CD8-positive, alpha-beta memory T cell (primary cell): Measurements from ENCODE around the gene CD14. TPM values are rescaled to one million over a fixed set of nuclear protein-coding genes. Genes with fewer than 3 reads are reported as not detected.

ENCODE experiments used
- CTCF ChIA-PET: fragments of 350-600 bp; sonication (Branson Sonifier 250); formaldehyde crosslinking; loops from one replicate; lab custom pipeline; 2021; ENCODE audit warnings: antibody characterized with exemption; lab: Charles Lee
- POLR2A ChIA-PET: fragments of 350-600 bp; sonication (Branson Sonifier 250); formaldehyde crosslinking; loops from one replicate; lab custom pipeline; 2021; ENCODE audit warnings: antibody characterized with exemption; lab: Charles Lee
- DNase-seq, 5 donors: peaks; one replicate each; pipeline versions ENCODE4 v3.0.0 to v3.0.0-alpha.2; 2020 to 2022; ENCODE audit warnings: mixed read lengths in 1 of 5
- H3K27ac ChIP-seq: one replicate; pipeline ENCODE4 v1.7.0; 2013; ENCODE audit warnings: low read depth, mild to moderate bottlenecking, low read length, moderate library complexity
- H3K27me3 ChIP-seq: 2 replicates; pipeline ENCODE4 v1.7.0; 2013; ENCODE audit warnings: low read length, mild to moderate bottlenecking; ENCODE audit not compliant: insufficient read depth, poor library complexity, severe bottlenecking
- H3K36me3 ChIP-seq: 2 replicates; pipeline ENCODE4 v1.7.0; 2013; ENCODE audit warnings: mild to moderate bottlenecking, low read length, moderate library complexity; ENCODE audit not compliant: insufficient read depth
- H3K4me1 ChIP-seq: 2 replicates; pipeline ENCODE4 v1.7.0; 2013; ENCODE audit warnings: mild to moderate bottlenecking, low read length, moderate library complexity; ENCODE audit not compliant: insufficient read depth
- H3K4me3 ChIP-seq: 2 replicates; pipeline ENCODE4 v1.7.0; 2013; ENCODE audit warnings: mild to moderate bottlenecking, low read length
- H3K9me3 ChIP-seq: 2 replicates; pipeline ENCODE4 v1.7.0; 2013; ENCODE audit warnings: mild to moderate bottlenecking, low read length
- H3K27ac Mint-ChIP-seq, 8 donors: one replicate each; pipeline ENCODE4 v1.8.0; 2020 to 2021; ENCODE audit warnings: mixed read lengths in 8 of 8, mild to moderate bottlenecking in 6 of 8, inconsistent platforms in 3 of 8, moderate library complexity in 3 of 8
- H3K27me3 Mint-ChIP-seq, 2 donors: one replicate each; pipeline ENCODE4 v1.8.0; 2020 to 2021; ENCODE audit warnings: mixed read lengths in 2 of 2, mild to moderate bottlenecking in 1 of 2, moderate library complexity in 1 of 2
- H3K36me3 Mint-ChIP-seq, 3 donors: one replicate each; pipeline ENCODE4 v1.8.0; 2020 to 2021; ENCODE audit warnings: mixed read lengths in 3 of 3, inconsistent platforms in 1 of 3, mild to moderate bottlenecking in 1 of 3
- H3K4me1 Mint-ChIP-seq, 3 donors: one replicate each; pipeline ENCODE4 v1.8.0; 2020 to 2021; ENCODE audit warnings: mixed read lengths in 3 of 3, inconsistent platforms in 1 of 3, mild to moderate bottlenecking in 1 of 3
- H3K4me3 Mint-ChIP-seq, 7 donors: one replicate each; pipeline ENCODE4 v1.8.0; 2020 to 2021; ENCODE audit warnings: mixed read lengths in 7 of 7, mild to moderate bottlenecking in 6 of 7, moderate library complexity in 4 of 7, inconsistent platforms in 2 of 7
- H3K9me3 Mint-ChIP-seq, 5 donors: one replicate each; pipeline ENCODE4 v1.8.0; 2020 to 2022; ENCODE audit warnings: mixed read lengths in 5 of 5, mild to moderate bottlenecking in 3 of 5, moderate library complexity in 2 of 5, inconsistent platforms in 1 of 5
- polyA plus RNA-seq: library from polyadenylated mRNA; unstranded; fragments of 300-500 nt; fragmentation: Illumina TruSeq; gene quantifications from one replicate; pipeline ENCODE4 v1.2.3, GENCODE V29; 2021
- total RNA-seq, 2 experiments: library from RNA; stranded (reverse); gene quantifications; one replicate each; pipeline ENCODE4 v1.2.3, GENCODE V29; 2021

CD14 gene
- total RNA-seq (1 to 10 TPM; 3.1 to 3.3 TPM), polyA plus RNA-seq (0.43 TPM)

DNA sequence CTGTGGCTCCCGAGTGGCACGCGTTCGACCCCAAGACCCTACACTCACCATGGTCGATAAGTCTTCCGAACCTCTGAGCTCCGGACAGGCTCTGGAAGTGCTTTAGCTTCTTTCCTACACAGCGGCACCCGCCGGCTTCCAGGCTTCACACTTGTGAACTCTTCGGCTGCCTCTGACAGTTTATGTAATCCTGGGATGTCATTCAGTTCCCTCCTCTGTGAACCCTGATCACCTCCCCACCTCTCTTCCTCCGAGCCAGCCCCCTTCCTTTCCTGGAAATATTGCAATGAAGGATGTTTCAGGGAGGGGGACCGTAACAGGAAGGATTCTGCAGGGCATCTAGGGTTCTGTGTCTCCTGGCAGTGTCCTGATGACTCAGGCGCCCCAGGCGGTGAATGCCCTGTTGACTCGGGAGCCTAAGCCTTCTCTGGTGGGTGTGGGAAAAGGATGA lies at the start of gene CD14:
CD14 (minus strand) TSS at position 155 of the 451 bp plus-strand sequence; CDS start at position 51, 104 bp downstream.
- H3K27ac Mint-ChIP-seq: peak within 1 kb of the TSS; percentile 33 to 91 (median 88)
- Histone ChIP-seq H3K4me3 (peak within 1 kb of the TSS; percentile 74), H3K27ac (no peak within 1 kb of the TSS), H3K36me3 (no peaks in the 10 kb centered on the region), H3K27me3 (no peaks in the 10 kb centered on the region), H3K9me3 (no peaks in the 10 kb centered on the region), H3K4me1 (peaks cover 6% of the 10 kb centered on the region)
- H3K27me3 Mint-ChIP-seq: peaks cover 5 to 9% of the 10 kb centered on the region in 2 donors
- H3K4me1 Mint-ChIP-seq: peaks cover 15 to 25% (median 25%) of the 10 kb centered on the region in 3 donors
- peaks cover 0 to 2% (median 0%) of the 10 kb centered on the region in 3 donors for H3K36me3 Mint-ChIP-seq
- peak in 1 of 5 donors; percentile 11 for DNase-seq
- ChIA-PET CTCF (interaction anchor here (0.6 to 4.8 kb wide), 6 partner anchors 14 to 1081 kb away, joined by 3 to 21 read pairs (median 5); partner anchors contain the start of genes EIF4EBP3, IK and NDUFA2), POLR2A (interaction anchor here (1.2 to 2.3 kb wide), 4 partner anchors 14 to 232 kb away, joined by 3 to 12 read pairs (median 4); partner anchors contain the start of genes ANKHD1, EIF4EBP3, IK and NDUFA2)
- H3K4me3 Mint-ChIP-seq: peak within 1 kb of the TSS; percentile 85 to 97 (median 91)
- peaks cover 0 to 4% (median 0%) of the 10 kb centered on the region in 5 donors for H3K9me3 Mint-ChIP-seq

DNA sequence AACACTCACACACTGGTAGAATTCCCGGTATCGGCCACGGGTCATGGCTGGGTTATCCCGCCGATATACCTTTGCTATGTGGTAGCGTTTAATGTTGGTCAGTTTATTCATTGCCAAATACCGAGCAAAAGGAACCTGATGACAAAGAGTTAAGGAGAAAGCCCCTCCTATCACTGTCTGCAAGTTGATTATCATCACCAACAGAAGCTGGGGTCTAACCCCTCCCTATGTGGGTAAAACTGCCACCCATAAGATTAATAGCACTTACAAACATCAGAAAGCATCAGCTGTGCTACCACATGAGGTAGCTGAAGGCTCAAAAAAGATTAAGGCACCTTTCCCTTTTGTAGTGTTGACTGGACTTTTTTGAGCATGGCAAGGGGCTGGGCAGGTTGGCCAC lies 46.0 kb upstream of the CD14 start:
- DNase-seq: no peak
- POLR2A ChIA-PET: no interaction called here
- Histone ChIP-seq H3K9me3 (no peaks in the 10 kb centered on the region), H3K36me3 (peaks cover 57% of the 10 kb centered on the region), H3K27me3 (no peaks in the 10 kb centered on the region), H3K4me3 (no peak overlapping the region), H3K27ac (no peak overlapping the region), H3K4me1 (no peaks in the 10 kb centered on the region)
- Mint-ChIP-seq H3K4me3 (no peak overlapping the region), H3K27ac (peak overlapping the region in 1 of 8 donors; percentile 69), H3K27me3 (peaks cover 0 to 2% of the 10 kb centered on the region in 2 donors), H3K36me3 (peaks cover 15 to 87% (median 16%) of the 10 kb centered on the region in 3 donors), H3K9me3 (no peaks in the 10 kb centered on the region), H3K4me1 (peaks cover 2 to 4% (median 3%) of the 10 kb centered on the region in 3 donors)
- CTCF ChIA-PET: interaction anchor here (0.7 kb wide), 1 partner anchor 32 kb away, joined by 3 read pairs; the partner anchor contains the start of genes IK and NDUFA2

DNA sequence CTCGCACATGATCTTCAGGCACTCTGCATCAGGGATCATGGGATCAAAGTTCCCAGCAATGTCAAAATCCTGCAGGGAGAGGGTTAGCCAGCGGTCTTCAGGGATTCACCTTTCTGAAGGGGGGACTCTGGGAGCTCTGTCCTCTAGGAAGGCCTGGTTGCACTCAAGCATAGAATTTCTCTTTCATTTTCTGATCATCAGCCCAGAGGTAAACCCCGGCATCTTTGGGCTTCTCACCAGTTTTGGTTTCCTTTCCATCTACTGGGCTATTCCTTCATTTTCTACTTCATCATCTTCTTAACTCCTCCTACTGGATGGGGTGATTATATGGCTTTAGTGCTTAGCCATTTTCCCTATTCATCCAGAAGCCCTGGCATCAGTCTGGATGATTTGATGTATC lies 45.0 kb upstream of the CD14 start:
- Mint-ChIP-seq H3K9me3 (no peaks in the 10 kb centered on the region), H3K36me3 (peaks cover 13 to 90% (median 20%) of the 10 kb centered on the region in 3 donors), H3K27me3 (peaks cover 0 to 2% of the 10 kb centered on the region in 2 donors), H3K4me3 (no peak overlapping the region), H3K4me1 (peaks cover under 1 to 4% (median 2%) of the 10 kb centered on the region in 3 donors), H3K27ac (peak overlapping the region in 1 of 8 donors; percentile 74)
- DNase-seq: no peak
- Histone ChIP-seq H3K4me1 (no peaks in the 10 kb centered on the region), H3K27ac (no peak overlapping the region), H3K36me3 (peaks cover 55% of the 10 kb centered on the region), H3K9me3 (no peaks in the 10 kb centered on the region), H3K27me3 (no peaks in the 10 kb centered on the region), H3K4me3 (no peak overlapping the region)
- ChIA-PET CTCF (no interaction called here), POLR2A (no interaction called here)

- H3K4me1 ChIP-seq: no peaks in the 10 kb centered on the region
- ChIA-PET POLR2A (interaction anchor here (0.5 to 0.7 kb wide), 2 partner anchors 11 to 26 kb away, joined by 3 to 4 read pairs; no protein-coding TSS in a partner anchor), CTCF (interaction anchor here (0.7 to 1.5 kb wide), 4 partner anchors 19 to 124 kb away, joined by 3 to 5 read pairs (median 3); partner anchors contain the start of gene IK)
- Mint-ChIP-seq H3K4me3 (no peak overlapping the region), H3K27me3 (peaks cover 0 to 2% of the 10 kb centered on the region in 2 donors), H3K9me3 (no peaks in the 10 kb centered on the region), H3K27ac (peak overlapping the region in 3 of 8 donors; percentile 42 to 80 (median 72)), H3K36me3 (peaks cover 14 to 87% (median 18%) of the 10 kb centered on the region in 3 donors), H3K4me1 (peaks cover 0 to 2% (median 0%) of the 10 kb centered on the region in 3 donors)
- H3K4me3 ChIP-seq: no peak overlapping the region
- no peaks in the 10 kb centered on the region for H3K9me3 ChIP-seq
- H3K27ac ChIP-seq: no peak overlapping the region
- no peak for DNase-seq
- peaks cover 40% of the 10 kb centered on the region for H3K36me3 ChIP-seq
- no peaks in the 10 kb centered on the region for H3K27me3 ChIP-seq
Measured at GRCh38 chr5:140674629-140675028, 41.7 kb upstream of the CD14 start.

GRCh38 chr5:140674211-140674610 lies 41.2 kb upstream of the CD14 start:
- CTCF ChIA-PET: interaction anchor here (0.9 to 1.5 kb wide), 2 partner anchors 22 to 26 kb away, joined by 3 to 5 read pairs; partner anchors contain the start of gene IK

GRCh38 chr5:140673187-140673976 lies 40.4 kb upstream of the CD14 start, which contains the start of gene DND1:
TSS of gene DND1 (minus strand) at chr5:140673576. CDS start at chr5:140673542, 34 bp downstream.
- H3K36me3 Mint-ChIP-seq: peaks cover 14 to 89% (median 18%) of the 10 kb centered on the region in 3 donors
- ChIA-PET POLR2A (interaction anchor here (1.2 kb wide), 1 partner anchor 26 kb away, joined by 5 read pairs; the partner anchor contains the start of genes IK and NDUFA2), CTCF (no interaction called here)
- H3K27me3 Mint-ChIP-seq: peaks cover 0 to 2% of the 10 kb centered on the region in 2 donors
- Histone ChIP-seq H3K27ac (no peak within 1 kb of the TSS), H3K27me3 (no peaks in the 10 kb centered on the region), H3K36me3 (peaks cover 42% of the 10 kb centered on the region), H3K4me1 (no peaks in the 10 kb centered on the region), H3K4me3 (no peak within 1 kb of the TSS), H3K9me3 (no peaks in the 10 kb centered on the region)
- no peak for DNase-seq
- H3K4me1 Mint-ChIP-seq: peaks cover 0 to 4% (median 2%) of the 10 kb centered on the region in 3 donors
- peak within 1 kb of the TSS in 1 of 7 donors; percentile 20 for H3K4me3 Mint-ChIP-seq
- H3K27ac Mint-ChIP-seq: peak within 1 kb of the TSS in 4 of 8 donors; percentile 17 to 86 (median 61)
- H3K9me3 Mint-ChIP-seq: no peaks in the 10 kb centered on the region

More at GRCh38 chr5:140674211-140674610, 41.2 kb upstream of the CD14 start:
- POLR2A ChIA-PET: interaction anchor here (0.5 kb wide), 1 partner anchor 25 kb away, joined by 4 read pairs; no protein-coding TSS in a partner anchor
- Mint-ChIP-seq H3K4me1 (peaks cover 0 to 2% (median 0%) of the 10 kb centered on the region in 3 donors), H3K27me3 (peaks cover 0 to 2% of the 10 kb centered on the region in 2 donors), H3K36me3 (peaks cover 14 to 87% (median 18%) of the 10 kb centered on the region in 3 donors), H3K4me3 (peak overlapping the region in 1 of 7 donors; percentile 20), H3K27ac (peak overlapping the region in 3 of 8 donors; percentile 17 to 86 (median 47)), H3K9me3 (no peaks in the 10 kb centered on the region)
- no peak for DNase-seq
- no peaks in the 10 kb centered on the region for H3K4me1 ChIP-seq
- no peak overlapping the region for H3K4me3 ChIP-seq
- H3K9me3 ChIP-seq: no peaks in the 10 kb centered on the region
- H3K27ac ChIP-seq: no peak overlapping the region
- H3K36me3 ChIP-seq: peaks cover 37% of the 10 kb centered on the region
- no peaks in the 10 kb centered on the region for H3K27me3 ChIP-seq

GRCh38 chr5:140672455-140673186 lies 39.6 kb upstream of the CD14 start:
- H3K27me3 Mint-ChIP-seq: peaks cover 0 to 2% of the 10 kb centered on the region in 2 donors
- POLR2A ChIA-PET: interaction anchor here (1.2 kb wide), 1 partner anchor 25 kb away, joined by 5 read pairs; the partner anchor contains the start of genes IK and NDUFA2
- Histone ChIP-seq H3K4me1 (no peaks in the 10 kb centered on the region), H3K9me3 (no peaks in the 10 kb centered on the region), H3K36me3 (peaks cover 46% of the 10 kb centered on the region), H3K4me3 (no peak overlapping the region), H3K27me3 (no peaks in the 10 kb centered on the region), H3K27ac (no peak overlapping the region)
- H3K9me3 Mint-ChIP-seq: no peaks in the 10 kb centered on the region
- CTCF ChIA-PET: no interaction called here
- no peak overlapping the region for H3K4me3 Mint-ChIP-seq
- H3K4me1 Mint-ChIP-seq: peaks cover 5 to 10% (median 7%) of the 10 kb centered on the region in 3 donors
- DNase-seq: peak in 1 of 5 donors; percentile 51
- peaks cover 14 to 89% (median 18%) of the 10 kb centered on the region in 3 donors for H3K36me3 Mint-ChIP-seq
- H3K27ac Mint-ChIP-seq: peak overlapping the region in 1 of 8 donors; percentile 75
